ENCODE results near the gene CNBP. TPM values are rescaled to one million over a fixed set of nuclear protein-coding genes. Genes with fewer than 3 reads are reported as not detected.

Gene CNBP
- polyA plus RNA-seq, 1 donor from 2014 or later: 329 TPM

DNA sequence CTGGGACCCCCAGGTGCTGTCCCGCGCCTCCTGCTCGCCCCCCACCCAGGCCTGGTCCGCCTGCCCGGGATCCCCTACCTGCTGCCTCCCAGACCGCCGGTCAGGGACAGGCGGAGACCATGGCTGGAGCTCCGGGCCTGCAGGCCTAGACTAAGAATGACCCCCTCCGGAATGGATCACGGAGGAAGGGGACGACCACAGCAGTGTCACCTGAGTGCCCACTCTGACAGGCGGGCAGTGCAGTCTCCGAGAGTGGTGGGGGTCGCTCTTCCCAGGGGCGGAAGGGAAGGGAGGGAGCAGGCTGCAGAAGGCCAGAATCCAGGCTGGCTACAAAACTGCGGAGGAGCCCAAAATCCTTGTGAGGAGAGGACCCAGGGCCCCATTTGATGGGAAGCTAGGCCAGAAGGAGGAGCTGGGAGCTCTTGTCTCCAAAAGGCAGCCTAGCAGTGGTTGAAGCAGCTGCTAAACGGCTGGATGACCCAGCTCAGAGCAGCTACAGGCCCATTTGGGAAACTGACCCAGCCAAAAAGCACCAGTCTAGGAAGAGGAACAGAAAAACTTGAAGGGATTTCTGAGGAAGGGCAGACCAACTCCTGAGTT, 61.2 kb downstream of the CNBP start:
- Histone ChIP-seq H3K36me3 (ENCODE audit: insufficient read depth, low read length) (no peaks in the 10 kb centered on the region), H3K9me3 (ENCODE audit: low read length) (no peaks in the 10 kb centered on the region), H3K27me3 (ENCODE audit: insufficient read depth, low read depth, low read length) (no peaks in the 10 kb centered on the region), H3K27ac (ENCODE audit: low read length) (no peak overlapping the region), H3K9ac (ENCODE audit: low read length) (no peak overlapping the region), H3K4me3 (ENCODE audit: low read length) (peak overlapping the region; percentile 61), H2AFZ (ENCODE audit: low read depth, low read length) (no peak overlapping the region), H3F3A (ENCODE audit: insufficient read depth, low read length, poor library complexity, severe bottlenecking) (peaks cover 3% of the 10 kb centered on the region), H3K9me2 (ENCODE audit: insufficient read depth, low read length) (no peaks in the 10 kb centered on the region), H3K4me2 (ENCODE audit: low read length) (no peak overlapping the region), H4K20me1 (ENCODE audit: insufficient read depth) (no peaks in the 10 kb centered on the region), H3K79me2 (replicated peaks; ENCODE audit: insufficient read depth, low read length) (no peaks in the 10 kb centered on the region)
- TF ChIP-seq EZH2 (IDR thresholded peaks at IDR 0.05; ENCODE audit: borderline replicate concordance, insufficient read depth, low read length, poor library complexity, severe bottlenecking): no peak
- no peak for TF ChIP-seq EP300 (conservative IDR thresholded peaks at IDR 0.05; ENCODE audit: poor library complexity, severe bottlenecking)
- TF ChIP-seq, protein P1, sequence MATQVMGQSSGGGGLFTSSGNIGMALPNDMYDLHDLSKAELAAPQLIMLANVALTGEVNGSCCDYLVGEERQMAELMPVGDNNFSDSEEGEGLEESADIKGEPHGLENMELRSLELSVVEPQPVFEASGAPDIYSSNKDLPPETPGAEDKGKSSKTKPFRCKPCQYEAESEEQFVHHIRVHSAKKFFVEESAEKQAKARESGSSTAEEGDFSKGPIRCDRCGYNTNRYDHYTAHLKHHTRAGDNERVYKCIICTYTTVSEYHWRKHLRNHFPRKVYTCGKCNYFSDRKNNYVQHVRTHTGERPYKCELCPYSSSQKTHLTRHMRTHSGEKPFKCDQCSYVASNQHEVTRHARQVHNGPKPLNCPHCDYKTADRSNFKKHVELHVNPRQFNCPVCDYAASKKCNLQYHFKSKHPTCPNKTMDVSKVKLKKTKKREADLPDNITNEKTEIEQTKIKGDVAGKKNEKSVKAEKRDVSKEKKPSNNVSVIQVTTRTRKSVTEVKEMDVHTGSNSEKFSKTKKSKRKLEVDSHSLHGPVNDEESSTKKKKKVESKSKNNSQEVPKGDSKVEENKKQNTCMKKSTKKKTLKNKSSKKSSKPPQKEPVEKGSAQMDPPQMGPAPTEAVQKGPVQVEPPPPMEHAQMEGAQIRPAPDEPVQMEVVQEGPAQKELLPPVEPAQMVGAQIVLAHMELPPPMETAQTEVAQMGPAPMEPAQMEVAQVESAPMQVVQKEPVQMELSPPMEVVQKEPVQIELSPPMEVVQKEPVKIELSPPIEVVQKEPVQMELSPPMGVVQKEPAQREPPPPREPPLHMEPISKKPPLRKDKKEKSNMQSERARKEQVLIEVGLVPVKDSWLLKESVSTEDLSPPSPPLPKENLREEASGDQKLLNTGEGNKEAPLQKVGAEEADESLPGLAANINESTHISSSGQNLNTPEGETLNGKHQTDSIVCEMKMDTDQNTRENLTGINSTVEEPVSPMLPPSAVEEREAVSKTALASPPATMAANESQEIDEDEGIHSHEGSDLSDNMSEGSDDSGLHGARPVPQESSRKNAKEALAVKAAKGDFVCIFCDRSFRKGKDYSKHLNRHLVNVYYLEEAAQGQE (IDR thresholded peaks at IDR 0.05; ENCODE audit: borderline replicate concordance): no peak
- TF ChIP-seq RAD21 (conservative IDR thresholded peaks at IDR 0.05): no peak
- no peak for TF ChIP-seq MXI1 (conservative IDR thresholded peaks at IDR 0.05; ENCODE audit: poor library complexity, severe bottlenecking)
- no peak for TF ChIP-seq POLR2AphosphoS5 (IDR thresholded peaks at IDR 0.05)
- TF ChIP-seq, protein P2, sequence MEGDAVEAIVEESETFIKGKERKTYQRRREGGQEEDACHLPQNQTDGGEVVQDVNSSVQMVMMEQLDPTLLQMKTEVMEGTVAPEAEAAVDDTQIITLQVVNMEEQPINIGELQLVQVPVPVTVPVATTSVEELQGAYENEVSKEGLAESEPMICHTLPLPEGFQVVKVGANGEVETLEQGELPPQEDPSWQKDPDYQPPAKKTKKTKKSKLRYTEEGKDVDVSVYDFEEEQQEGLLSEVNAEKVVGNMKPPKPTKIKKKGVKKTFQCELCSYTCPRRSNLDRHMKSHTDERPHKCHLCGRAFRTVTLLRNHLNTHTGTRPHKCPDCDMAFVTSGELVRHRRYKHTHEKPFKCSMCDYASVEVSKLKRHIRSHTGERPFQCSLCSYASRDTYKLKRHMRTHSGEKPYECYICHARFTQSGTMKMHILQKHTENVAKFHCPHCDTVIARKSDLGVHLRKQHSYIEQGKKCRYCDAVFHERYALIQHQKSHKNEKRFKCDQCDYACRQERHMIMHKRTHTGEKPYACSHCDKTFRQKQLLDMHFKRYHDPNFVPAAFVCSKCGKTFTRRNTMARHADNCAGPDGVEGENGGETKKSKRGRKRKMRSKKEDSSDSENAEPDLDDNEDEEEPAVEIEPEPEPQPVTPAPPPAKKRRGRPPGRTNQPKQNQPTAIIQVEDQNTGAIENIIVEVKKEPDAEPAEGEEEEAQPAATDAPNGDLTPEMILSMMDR (IDR thresholded peaks at IDR 0.05; ENCODE audit: poor library complexity, severe bottlenecking): no peak
- no peak for TF ChIP-seq SMC3 (conservative IDR thresholded peaks at IDR 0.05; ENCODE audit: poor library complexity)
- TF ChIP-seq TAF1 (IDR thresholded peaks at IDR 0.05; ENCODE audit: low read depth): no peak

DNA sequence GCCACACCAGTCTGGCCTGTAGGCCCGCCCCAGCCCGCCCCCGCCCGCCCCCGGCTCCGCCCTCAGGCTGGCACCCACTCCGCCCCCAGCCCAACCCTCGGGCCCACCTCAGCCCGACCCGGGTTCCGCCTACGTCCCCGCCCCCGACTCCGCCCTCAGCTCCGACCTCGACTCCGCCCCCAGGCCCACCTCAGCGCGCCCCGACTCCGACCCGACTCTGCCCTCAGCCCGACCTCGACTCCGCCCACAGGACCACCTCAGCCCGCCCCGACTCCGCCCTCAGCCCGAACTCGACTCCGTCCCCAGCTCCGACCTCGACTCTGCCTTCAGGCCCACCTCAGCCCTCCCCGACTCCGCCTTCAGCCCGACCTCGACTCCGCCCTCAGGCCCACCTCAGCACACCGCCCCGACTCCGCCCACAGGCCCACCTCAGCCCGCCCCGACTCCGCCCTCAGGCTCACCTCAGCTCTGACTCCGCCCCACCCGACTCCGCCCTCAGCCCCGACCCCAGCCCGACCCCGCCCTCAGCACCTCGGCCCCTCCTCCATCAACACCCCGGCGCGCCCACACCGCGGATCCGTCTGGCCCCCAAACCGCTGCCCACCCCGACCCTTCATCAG, 61.8 kb downstream of the CNBP start, which contains the start of gene RAB43:
RAB43 (minus strand) TSS at position 13 of the 620 bp plus-strand sequence. CDS start 315 bp downstream, outside the sequence.
- H3K27me3 ChIP-seq (ENCODE audit: insufficient read depth, low read depth, low read length): no peaks in the 10 kb centered on the region
- peak within 1 kb of the TSS; percentile 21 for H2AFZ ChIP-seq (ENCODE audit: low read depth, low read length)
- peaks cover 3% of the 10 kb centered on the region for H3F3A ChIP-seq (ENCODE audit: insufficient read depth, low read length, poor library complexity, severe bottlenecking)
- peak within 1 kb of the TSS; percentile 74 for H3K4me3 ChIP-seq (ENCODE audit: low read length)
- no peaks in the 10 kb centered on the region for H4K20me1 ChIP-seq (ENCODE audit: insufficient read depth)
- no peak for TF ChIP-seq MXI1 (conservative IDR thresholded peaks at IDR 0.05; ENCODE audit: poor library complexity, severe bottlenecking)
- TF ChIP-seq SMC3 (conservative IDR thresholded peaks at IDR 0.05; ENCODE audit: poor library complexity): no peak
- TF ChIP-seq, protein P1 (IDR thresholded peaks at IDR 0.05; ENCODE audit: borderline replicate concordance): no peak
- TF ChIP-seq EP300 (conservative IDR thresholded peaks at IDR 0.05; ENCODE audit: poor library complexity, severe bottlenecking): no peak
- TF ChIP-seq, protein P2 (IDR thresholded peaks at IDR 0.05; ENCODE audit: poor library complexity, severe bottlenecking): no peak
- TF ChIP-seq RAD21 (conservative IDR thresholded peaks at IDR 0.05): no peak
- no peak for TF ChIP-seq TAF1 (IDR thresholded peaks at IDR 0.05; ENCODE audit: low read depth)
- no peak for TF ChIP-seq EZH2 (IDR thresholded peaks at IDR 0.05; ENCODE audit: borderline replicate concordance, insufficient read depth, low read length, poor library complexity, severe bottlenecking)
- no peak for TF ChIP-seq POLR2AphosphoS5 (IDR thresholded peaks at IDR 0.05)
- no peak within 1 kb of the TSS for H3K27ac ChIP-seq (ENCODE audit: low read length)
- peak within 1 kb of the TSS; percentile 63 for H3K9ac ChIP-seq (ENCODE audit: low read length)
- H3K9me2 ChIP-seq (ENCODE audit: insufficient read depth, low read length): no peaks in the 10 kb centered on the region
- no peaks in the 10 kb centered on the region for H3K79me2 ChIP-seq (replicated peaks; ENCODE audit: insufficient read depth, low read length)
- H3K36me3 ChIP-seq (ENCODE audit: insufficient read depth, low read length): no peaks in the 10 kb centered on the region
- peak within 1 kb of the TSS; percentile 82 for H3K4me2 ChIP-seq (ENCODE audit: low read length)
- no peaks in the 10 kb centered on the region for H3K9me3 ChIP-seq (ENCODE audit: low read length)
